Inflammatory macrophage (primary cell): ENCODE results near the gene GPR83.
"Not testable (repeated sequence)": the region's sequence is repeated elsewhere in the genome, so short reads cannot be mapped to it uniquely, and the experiment has no call there.

ENCODE experiments used
- DNase-seq, 2 donors: peaks; one replicate each; pipeline ENCODE4 v3.0.0-alpha.2; 2020 to 2022

GPR83 gene

GRCh38 chr11:94350850-94351563, 50.2 kb downstream of the GPR83 start:
- not testable (repeated sequence) for DNase-seq

- not testable (repeated sequence) for DNase-seq
These were observed 54.9 kb downstream of the GPR83 start for GRCh38 chr11:94346311-94346710.

GRCh38 chr11:94343495-94343894, 57.7 kb downstream of the GPR83 start:
- no peak for DNase-seq

GRCh38 chr11:94342250-94342649, 59.0 kb downstream of the GPR83 start:
- DNase-seq, result no peak

- no peak for DNase-seq
These were observed 62.6 kb downstream of the GPR83 start for GRCh38 chr11:94338651-94339050.

- DNase-seq, result no peak
These were observed 65.2 kb downstream of the GPR83 start for GRCh38 chr11:94336033-94336432.

- no peak for DNase-seq
These were observed 68.4 kb downstream of the GPR83 start for GRCh38 chr11:94332814-94333213.

GRCh38 chr11:94330789-94331188, 70.4 kb downstream of the GPR83 start:
- no peak for DNase-seq

- no peak for DNase-seq
These were observed 71.7 kb downstream of the GPR83 start for GRCh38 chr11:94329501-94329900.

- DNase-seq, result no peak
These were observed 72.6 kb downstream of the GPR83 start for GRCh38 chr11:94328587-94329080.
